Psoas muscle (tissue), 8 donors: Measurements from ENCODE around the gene STXBP3. TPM values are rescaled to one million over a fixed set of nuclear protein-coding genes. Genes with fewer than 3 reads are reported as not detected.

ENCODE experiments used
- ATAC-seq, 4 donors: fragments of 200-7000 bp; cut with Tn5 transposase; one replicate each; pipeline ENCODE4 v1.9.1; 2020; ENCODE audit warnings: moderate library complexity in 3 of 4, mild to moderate bottlenecking in 2 of 4
- DNase-seq, 2 donors: peaks; one replicate each; pipeline ENCODE4 v3.0.0-alpha.2; 2020
- H3K27ac ChIP-seq: fragments of 200-600 bp; one replicate; pipeline ENCODE4 v1.8.0; 2022
- H3K27me3 ChIP-seq, 3 donors: fragments of 200-600 bp in 1 of 3; one replicate each; pipeline versions ENCODE4 v1.6.1 to v1.8.0; 2013 to 2022; ENCODE audit warnings: low read length in 2 of 3, mild to moderate bottlenecking in 2 of 3, moderate library complexity in 1 of 3; ENCODE audit not compliant: insufficient read depth in 3 of 3
- H3K36me3 ChIP-seq, 2 donors: fragments of 200-600 bp in 1 of 2; one replicate each; pipeline versions ENCODE4 v1.6.1 to v1.8.0; 2013 to 2022; ENCODE audit warnings: low read depth in 1 of 2, mild to moderate bottlenecking in 1 of 2, moderate library complexity in 1 of 2; ENCODE audit not compliant: insufficient read depth in 1 of 2
- H3K4me1 ChIP-seq: fragments of 200-600 bp; one replicate; pipeline ENCODE4 v1.8.0; 2022
- H3K4me3 ChIP-seq: fragments of 200-600 bp; one replicate; pipeline ENCODE4 v1.8.0; 2022; ENCODE audit warnings: mild to moderate bottlenecking
- H3K9me3 ChIP-seq: fragments of 200-600 bp; one replicate; pipeline ENCODE4 v1.8.0; 2022
- CTCF ChIP-seq: fragments of 200-600 bp; IDR thresholded peaks from one replicate; pipeline ENCODE4 v1.8.0; 2022; ENCODE audit warnings: antibody characterized with exemption
- WGBS, 3 donors: extraction: QIAGEN DNeasy Blood & Tissue Kit; methylation state at CpG; one replicate each; pipeline versions ENCODE4 v1.1.6 to v1.1.7; 2013; 5-methylcytosine and 5-hydroxymethylcytosine counted together
- intact Hi-C, 2 donors: fragments of 100-400 bp; cut with DNase I; formaldehyde crosslinking; loops; one replicate each; pipeline versions ENCODE4 v1.11.0 to v1.14.2; 2022
- polyA plus RNA-seq, 3 donors: library from polyadenylated mRNA; stranded (reverse); fragments of 200-250 nt; gene quantifications; one replicate each; pipeline ENCODE4 v1.2.3, GENCODE V29; 2013
- total RNA-seq, 4 donors: library from RNA; stranded (reverse); fragmentation: NEBNext Ultra II Directional in 2 of 4; extraction: Animal tissue kit (Norgen Biotek cat#: 25700) in 2 of 4; gene quantifications; one replicate each; pipeline versions ENCODE4 v1.2.1 to v1.2.4, GENCODE V29; 2021 to 2023
- donor health status: healthy with polysubstance abuse.
- donor health status: DM: no; HTN: no; CAD: no; lungs with moderate emphysema.
- donor health status: Bipolar disorder and iron deficiency.
- donor health status: healthy.
- donor health status: DM: yes; HTN: yes; CAD: no.
- donor health status: DM: no; HTN: no; CAD: no.
- donor health status: DM: no; HTN: no; CAD: no.
- donor health status: DM: yes; HTN: yes; CAD: no.

STXBP3 gene
- total and polyA plus RNA-seq, 7 donors, result 12.7 to 22.3 (median 17.1) TPM

DNA sequence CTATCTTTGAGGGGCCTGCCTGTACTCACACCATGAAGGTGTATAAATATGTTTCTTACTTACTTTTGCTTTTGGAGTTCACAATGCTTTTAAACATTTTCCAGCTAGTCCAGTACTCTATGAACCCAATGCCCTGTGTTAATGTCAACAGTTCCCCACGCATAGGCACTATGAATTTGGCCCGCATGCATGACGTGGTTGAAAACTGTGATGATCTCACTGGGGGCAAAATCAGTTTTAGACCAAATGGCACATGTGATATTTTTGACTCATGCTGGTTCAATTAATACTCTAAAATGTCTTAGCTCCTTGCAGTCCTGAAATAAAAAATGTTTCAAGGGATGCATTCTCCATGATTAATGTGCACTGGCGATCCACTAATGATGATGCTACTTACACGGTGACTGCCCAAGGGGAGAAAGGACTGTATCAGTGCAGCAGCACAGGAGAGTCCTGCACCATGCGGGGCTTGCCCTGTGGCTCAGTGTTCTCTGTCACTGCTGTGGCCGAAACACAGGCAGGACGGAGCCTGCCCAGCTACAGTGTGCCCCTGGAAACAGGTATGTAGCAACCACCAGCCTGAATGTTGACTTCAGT lies 18.0 kb upstream of the STXBP3 start:
- Histone ChIP-seq H3K27ac (no peak overlapping the region), H3K9me3 (no peaks in the 10 kb centered on the region), H3K27me3 (no peaks in the 10 kb centered on the region), H3K36me3 (no peaks in the 10 kb centered on the region), H3K4me3 (no peak overlapping the region), H3K4me1 (no peaks in the 10 kb centered on the region)
- no peak for DNase-seq
- intact Hi-C loops, result no loop called here
- TF ChIP-seq CTCF, result no peak
- no peak for ATAC-seq
- WGBS, 3 donors, result 84 to 88% (median 87%) methylated on average over 8 of the region's 8 CpGs

DNA sequence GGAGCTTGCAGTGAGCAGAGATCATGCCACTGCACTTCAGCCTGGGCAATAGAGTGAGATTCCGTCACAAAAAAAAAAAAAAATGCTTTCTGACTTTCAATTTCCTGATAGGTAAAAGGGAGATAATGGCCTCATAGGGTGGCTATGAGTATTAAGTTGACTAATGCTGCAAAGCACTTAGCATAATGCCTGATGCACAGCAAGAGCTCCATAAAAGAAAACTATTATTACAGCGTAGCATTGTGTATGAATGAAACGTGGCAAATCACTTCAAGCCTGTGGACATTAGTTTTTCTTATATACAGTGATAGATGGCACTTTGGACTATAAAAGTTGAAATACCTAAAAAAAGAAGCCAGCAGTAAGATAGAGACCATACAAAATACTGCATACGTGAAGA lies 17.0 kb upstream of the STXBP3 start:
- no peaks in the 10 kb centered on the region for H3K4me1 ChIP-seq
- whole genome bisulfite sequencing, 3 donors, result 90 to 93% (median 92%) methylated on average over 4 of the region's 4 CpGs
- peaks cover 0 to 2% (median 0%) of the 10 kb centered on the region in 3 donors for H3K27me3 ChIP-seq
- intact Hi-C loops, result no loop called here
- H3K4me3 ChIP-seq, result no peak overlapping the region
- H3K36me3 ChIP-seq, result no peaks in the 10 kb centered on the region
- ATAC-seq (no peak), DNase-seq (no peak)
- H3K9me3 ChIP-seq, result no peaks in the 10 kb centered on the region
- no peak overlapping the region for H3K27ac ChIP-seq
- no peak for TF ChIP-seq CTCF

GRCh38 chr1:108732398-108732797 lies 14.1 kb upstream of the STXBP3 start:
- WGBS, 3 donors, result 94 to 97% (median 96%) methylated on average over 1 of the region's 1 CpG
- intact Hi-C loops, result no loop called here
- DNase-seq (no peak), ATAC-seq (no peak)
- Histone ChIP-seq H3K4me1 (no peaks in the 10 kb centered on the region), H3K9me3 (no peaks in the 10 kb centered on the region), H3K27me3 (peaks cover 0 to 4% (median 3%) of the 10 kb centered on the region in 3 donors), H3K27ac (no peak overlapping the region), H3K36me3 (no peaks in the 10 kb centered on the region), H3K4me3 (no peak overlapping the region)
- TF ChIP-seq CTCF, result no peak

GRCh38 chr1:108734171-108734865 lies 12.2 kb upstream of the STXBP3 start:
- H3K27me3 ChIP-seq, result peaks cover 0 to 4% (median 3%) of the 10 kb centered on the region in 3 donors
- intact Hi-C loops, result no loop called here
- H3K4me1 ChIP-seq, result no peaks in the 10 kb centered on the region
- WGBS, 3 donors, result 93 to 100% (median 96%) methylated on average over 1 of the region's 1 CpG
- DNase-seq, result no peak
- H3K9me3 ChIP-seq, result no peaks in the 10 kb centered on the region
- H3K27ac ChIP-seq, result no peak overlapping the region
- no peak overlapping the region for H3K4me3 ChIP-seq
- no peak for ATAC-seq
- TF ChIP-seq CTCF, result no peak
- H3K36me3 ChIP-seq, result no peaks in the 10 kb centered on the region
